ENCODE data around the gene STON1.

GRCh38 chr2:48551548-48551947 is 21.6 kb downstream of the STON1 start:
- TF ChIP-seq CTCF (tag by site-specific recombination; IDR thresholded peaks at IDR 0.05) (no peak), ZNF37A (tag by site-specific recombination; IDR thresholded peaks at IDR 0.05) (no peak), ZFP3 (tag by site-specific recombination; IDR thresholded peaks at IDR 0.05; ENCODE audit: low read depth) (no peak), REST (tag by site-specific recombination; IDR thresholded peaks at IDR 0.05) (no peak), ZNF214 (tag by site-specific recombination; IDR thresholded peaks at IDR 0.05; ENCODE audit: borderline replicate concordance) (no peak), ZNF549 (tag by site-specific recombination; IDR thresholded peaks at IDR 0.05) (no peak), ZNF48 (tag by site-specific recombination; IDR thresholded peaks at IDR 0.05) (no peak), PRDM1 (tag by site-specific recombination; IDR thresholded peaks at IDR 0.05) (no peak)
- TF ChIP-seq, protein P1, sequence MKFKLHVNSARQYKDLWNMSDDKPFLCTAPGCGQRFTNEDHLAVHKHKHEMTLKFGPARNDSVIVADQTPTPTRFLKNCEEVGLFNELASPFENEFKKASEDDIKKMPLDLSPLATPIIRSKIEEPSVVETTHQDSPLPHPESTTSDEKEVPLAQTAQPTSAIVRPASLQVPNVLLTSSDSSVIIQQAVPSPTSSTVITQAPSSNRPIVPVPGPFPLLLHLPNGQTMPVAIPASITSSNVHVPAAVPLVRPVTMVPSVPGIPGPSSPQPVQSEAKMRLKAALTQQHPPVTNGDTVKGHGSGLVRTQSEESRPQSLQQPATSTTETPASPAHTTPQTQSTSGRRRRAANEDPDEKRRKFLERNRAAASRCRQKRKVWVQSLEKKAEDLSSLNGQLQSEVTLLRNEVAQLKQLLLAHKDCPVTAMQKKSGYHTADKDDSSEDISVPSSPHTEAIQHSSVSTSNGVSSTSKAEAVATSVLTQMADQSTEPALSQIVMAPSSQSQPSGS (tag by site-specific recombination; IDR thresholded peaks at IDR 0.05; ENCODE audit: low read depth) = no peak

Measured in HEK293 (cell line).